KMS-11 (cell line): Measurements from ENCODE around the gene CCDC9.
A peak's percentile ranks its signal among the peaks of the same experiment; 100 is the strongest.

Experiments used
- H2AFZ ChIP-seq: fragments of 200-600 bp; sonication (generic); 2 replicates; pipeline ENCODE4 v1.6.1; 2016; ENCODE audit warnings: antibody characterized with exemption, mixed run types, low read depth
- H3K27ac ChIP-seq: fragments of 200-600 bp; sonication (generic); 2 replicates; pipeline ENCODE4 v1.6.1; 2016; ENCODE audit warnings: mild to moderate bottlenecking, mixed run types
- H3K27me3 ChIP-seq: fragments of 200-600 bp; sonication (generic); 2 replicates; pipeline ENCODE4 v1.6.1; 2017; ENCODE audit warnings: mild to moderate bottlenecking, low read depth, mixed run types, moderate library complexity; ENCODE audit not compliant: insufficient read depth
- H3K36me3 ChIP-seq: fragments of 200-600 bp; sonication (generic); 2 replicates; pipeline ENCODE4 v1.6.1; 2017; ENCODE audit warnings: mild to moderate bottlenecking, mixed run types; ENCODE audit not compliant: insufficient read depth
- H3K4me1 ChIP-seq: fragments of 200-600 bp; sonication (generic); 2 replicates; pipeline ENCODE4 v1.6.1; 2016; ENCODE audit warnings: mild to moderate bottlenecking, low read depth, mixed run types; ENCODE audit not compliant: poor library complexity, severe bottlenecking
- H3K4me2 ChIP-seq: fragments of 200-600 bp; sonication (generic); 2 replicates; pipeline ENCODE4 v1.7.0; 2016; ENCODE audit warnings: mild to moderate bottlenecking, mixed run types
- H3K4me3 ChIP-seq: fragments of 200-600 bp; sonication (generic); IDR thresholded peaks from 2 replicates; pipeline ENCODE4 v1.6.1; 2017; ENCODE audit warnings: low read depth, low read length, mixed read lengths; ENCODE audit not compliant: insufficient read depth
- H3K79me2 ChIP-seq: fragments of 200-600 bp; sonication (generic); 2 replicates; pipeline ENCODE4 v1.6.1; 2016; ENCODE audit warnings: low read depth, mixed run types; ENCODE audit not compliant: insufficient read depth
- H3K9ac ChIP-seq: fragments of 200-600 bp; sonication (generic); 2 replicates; pipeline ENCODE4 v1.6.1; 2016; ENCODE audit warnings: mild to moderate bottlenecking, mixed run types
- H4K20me1 ChIP-seq: fragments of 200-600 bp; sonication (generic); 2 replicates; pipeline ENCODE4 v1.6.1; 2016; ENCODE audit warnings: mild to moderate bottlenecking, mixed run types; ENCODE audit not compliant: insufficient read depth
- CTCF ChIP-seq: fragments of 200-600 bp; sonication (generic); conservative IDR thresholded peaks from 2 replicates; pipeline ENCODE4 v1.6.1; 2017; ENCODE audit warnings: low read depth, mild to moderate bottlenecking, antibody characterized with exemption, low read length, moderate library complexity, mixed read lengths

The CCDC9 gene

GRCh38 chr19:47226426-47227351, 29.6 kb upstream of the CCDC9 start:
- Histone ChIP-seq H3K4me1 (peaks cover 40% of the 10 kb centered on the region), H3K4me2 (peak overlapping the region; percentile 100), H3K79me2 (no peaks in the 10 kb centered on the region), H3K27ac (peak overlapping the region; percentile 90), H3K27me3 (no peaks in the 10 kb centered on the region), H3K4me3 (no peak overlapping the region), H3K36me3 (no peaks in the 10 kb centered on the region), H2AFZ (no peak overlapping the region), H3K9ac (peak overlapping the region; percentile 82), H4K20me1 (no peaks in the 10 kb centered on the region)
- TF ChIP-seq CTCF, result no peak

GRCh38 chr19:47227352-47228167, 28.8 kb upstream of the CCDC9 start:
- no peak for TF ChIP-seq CTCF
- peak overlapping the region; percentile 82 for H3K9ac ChIP-seq
- no peaks in the 10 kb centered on the region for H3K79me2 ChIP-seq
- no peaks in the 10 kb centered on the region for H3K36me3 ChIP-seq
- peak overlapping the region; percentile 90 for H3K27ac ChIP-seq
- H4K20me1 ChIP-seq, result no peaks in the 10 kb centered on the region
- H2AFZ ChIP-seq, result peak overlapping the region; percentile 55
- peaks cover 49% of the 10 kb centered on the region for H3K4me1 ChIP-seq
- H3K27me3 ChIP-seq, result no peaks in the 10 kb centered on the region; the same call in 1 of the 2 replicates
- H3K4me2 ChIP-seq, result peak overlapping the region; percentile 100
- H3K4me3 ChIP-seq, result no peak overlapping the region

- H3K36me3 ChIP-seq, result no peaks in the 10 kb centered on the region
- H3K9ac ChIP-seq, result peak overlapping the region; percentile 82; the same call in 1 of the 2 replicates
- no peaks in the 10 kb centered on the region for H4K20me1 ChIP-seq
- H3K4me2 ChIP-seq, result peak overlapping the region; percentile 100
- H3K27me3 ChIP-seq, result peaks cover 1% of the 10 kb centered on the region; the same call in 1 of the 2 replicates
- no peaks in the 10 kb centered on the region for H3K79me2 ChIP-seq
- H3K27ac ChIP-seq, result 0 out of 2 replicates have a peak overlapping the region, but pooled peaks have one; percentile 90
- no peak overlapping the region for H3K4me3 ChIP-seq
- peaks cover 54% of the 10 kb centered on the region for H3K4me1 ChIP-seq
- H2AFZ ChIP-seq, result peak overlapping the region; percentile 55
- TF ChIP-seq CTCF, result no peak
Observed at GRCh38 chr19:47228168-47228936, 28.0 kb upstream of the CCDC9 start.
